Heart right ventricle (tissue), 16 donors: ENCODE measurements around the gene ANKRD60. TPM values are rescaled to one million over a fixed set of nuclear protein-coding genes. Genes with fewer than 3 reads are reported as not detected.

ENCODE experiments used
- ATAC-seq, 8 donors: fragments of 200-7000 bp; cut with Tn5 transposase; one replicate each; pipeline ENCODE4 v1.9.1; 2020; ENCODE audit warnings: mild to moderate bottlenecking in 8 of 8, moderate library complexity in 8 of 8, moderate number of reproducible peaks in 1 of 8
- DNase-seq, 2 donors: peaks; one replicate each; pipeline ENCODE4 v3.0.0-alpha.2; 2020
- H3K27ac ChIP-seq, 10 donors: fragments of 200-600 bp; sonication (generic) in 2 of 10; one replicate each; pipeline versions ENCODE4 v1.5.0 to v1.8.0; 2020 to 2022; ENCODE audit warnings: mild to moderate bottlenecking in 3 of 10
- H3K27me3 ChIP-seq, 7 donors: fragments of 200-600 bp; one replicate each; pipeline ENCODE4 v1.8.0; 2021 to 2022; ENCODE audit warnings: mild to moderate bottlenecking in 2 of 7
- H3K36me3 ChIP-seq, 9 donors: fragments of 200-600 bp; sonication (generic) in 1 of 9; one replicate each; pipeline versions ENCODE4 v1.5.0 to v1.8.0; 2020 to 2022; ENCODE audit warnings: mild to moderate bottlenecking in 2 of 9
- H3K4me1 ChIP-seq, 9 donors: fragments of 200-600 bp; sonication (generic) in 1 of 9; one replicate each; pipeline versions ENCODE4 v1.5.0 to v1.8.0; 2020 to 2022; ENCODE audit warnings: mild to moderate bottlenecking in 4 of 9
- H3K4me3 ChIP-seq, 10 donors: fragments of 200-600 bp; sonication (generic) in 2 of 10; one replicate each; pipeline versions ENCODE4 v1.5.0 to v1.8.0; 2020 to 2022; ENCODE audit warnings: mild to moderate bottlenecking in 7 of 10, moderate library complexity in 2 of 10
- H3K9me3 ChIP-seq, 11 donors: fragments of 200-600 bp in 10 of 11; sonication (generic) in 2 of 11; one replicate each; pipeline versions ENCODE4 v1.5.0 to v1.8.0; 2013 to 2022; ENCODE audit warnings: mild to moderate bottlenecking in 2 of 11, control low read depth in 1 of 11, moderate library complexity in 1 of 11
- CTCF ChIP-seq, 9 donors: fragments of 200-600 bp; sonication (generic) in 2 of 9; IDR thresholded peaks; one replicate each; pipeline versions ENCODE4 v1.5.0 to v1.8.0; 2021 to 2022; ENCODE audit warnings: antibody characterized with exemption in 9 of 9, mild to moderate bottlenecking in 5 of 9, moderate library complexity in 1 of 9
- WGBS, 2 donors: extraction: QIAGEN DNeasy Blood & Tissue Kit; methylation state at CpG; one replicate each; pipeline ENCODE4 v1.1.7; 2013; ENCODE audit warnings: inconsistent platforms in 1 of 2; 5-methylcytosine and 5-hydroxymethylcytosine counted together
- intact Hi-C, 10 donors: fragments of 100-400 bp; cut with DNase I; formaldehyde crosslinking; loops; one replicate each; pipeline versions ENCODE4 v1.11.1 to v1.14.2; 2022
- polyA plus RNA-seq, 2 donors: library from polyadenylated mRNA; stranded (reverse); fragments of 200-250 nt; gene quantifications; one replicate each; pipeline ENCODE4 v1.2.3, GENCODE V29; 2013
- total RNA-seq, 10 donors: library from RNA; stranded (reverse); fragmentation: NEBNext Ultra II Directional in 3 of 10; extraction: Animal tissue kit (Norgen Biotek cat#: 25700) in 3 of 10; gene quantifications; one replicate each; pipeline versions ENCODE4 v1.2.1 to v1.2.4, GENCODE V29; 2021 to 2023
- donor health status: Arrhythmogenic right ventricular cardiomyopathy.
- donor health status: ischemic (EF 13 %, LVEDD 7.1; RV severe dilation, severe dysfunction).
- donor health status: healthy with polysubstance abuse.
- donor health status: DM: no; HTN: yes; CAD: no.
- donor health status: DM: no; HTN: no; CAD: no.
- donor health status: ischemic (EF 25% LVEDD 6.9; RV normal size, moderate dysfunction).
- donor health status: ischemic (EF 25% LVEDD 5.7; RV mildly dilated, moderate dysfunction).
- donor health status: healthy.
- donor health status: DM: yes; HTN: yes; CAD: no.
- donor health status: Ischemic cardiomyopathy.
- donor health status: ischemic (EF 35%, LVEDD 5.7; RV mildly dilated, moderate dysfunction).
- donor health status: nonischemic (EF 11% LVEDD 7.7; RV severe dilation, severe dysfunction).
- donor health status: DM: yes; HTN: yes; CAD: no.
- donor health status: PGD.
- donor health status: ischemic (EF 29% LVEDD 5.4; RV normal size, mild dysfunction).
- donor health status: nonischemic (EF 23%, LVEDD 6.1; RV moderate dilation, normal function).

ANKRD60 gene
- total and polyA plus RNA-seq, 12 donors, result not detected

DNA sequence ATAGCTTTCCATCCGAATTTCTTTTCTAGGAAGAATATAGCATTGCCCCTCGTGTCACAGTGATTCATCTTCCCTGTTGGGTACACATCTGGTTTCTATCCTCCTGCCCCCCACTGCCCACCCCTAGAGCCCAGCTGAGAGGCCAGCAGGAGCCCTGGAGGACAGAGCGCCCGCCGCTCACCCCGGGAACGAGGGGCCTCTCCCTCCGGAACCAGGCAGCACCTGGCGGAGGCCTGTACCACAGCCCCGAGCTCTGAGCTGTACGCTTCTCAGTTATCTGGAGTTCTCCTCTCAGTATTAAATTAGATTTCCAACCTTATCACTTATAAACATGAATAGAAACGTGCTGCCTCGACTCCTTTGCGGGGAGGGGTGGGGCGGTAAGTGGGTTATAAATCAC, 6.0 kb downstream of the ANKRD60 start:
- Histone ChIP-seq H3K27me3 (peaks cover 2 to 77% (median 74%) of the 10 kb centered on the region in 7 donors), H3K27ac (no peak overlapping the region), H3K4me3 (no peak overlapping the region), H3K36me3 (no peaks in the 10 kb centered on the region), H3K4me1 (peaks cover 0 to 5% (median 0%) of the 10 kb centered on the region in 9 donors), H3K9me3 (peaks cover 0 to 16% (median 3%) of the 10 kb centered on the region in 11 donors)
- 72 to 78% methylated on average over 15 of the region's 15 CpGs for WGBS, 2 donors
- intact Hi-C loops, result no loop called here
- DNase-seq (no peak), ATAC-seq (no peak)
- no peak for TF ChIP-seq CTCF (IDR thresholded peaks at IDR 0.05)

DNA sequence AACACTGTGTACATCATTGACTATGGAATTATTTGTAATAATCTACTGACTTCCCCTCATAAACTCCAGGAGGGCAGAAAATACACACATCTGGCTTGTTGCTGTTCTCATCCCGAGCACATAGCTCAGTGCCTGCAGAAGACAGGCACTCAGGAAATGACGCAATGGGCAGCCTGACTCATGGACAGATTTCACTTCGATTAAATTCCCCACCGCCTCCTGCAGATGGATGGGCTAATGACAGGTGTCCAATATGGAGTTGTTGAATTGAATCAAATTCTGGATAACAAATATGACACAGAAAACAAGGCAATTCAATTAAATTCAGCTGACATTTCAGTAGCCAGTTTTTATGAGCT, 9.1 kb downstream of the ANKRD60 start:
- WGBS, 2 donors, result 70 to 88% methylated on average over 4 of the region's 4 CpGs
- H3K9me3 ChIP-seq, result peaks cover 0 to 16% (median 3%) of the 10 kb centered on the region in 11 donors
- no peak for TF ChIP-seq CTCF (IDR thresholded peaks at IDR 0.05)
- no peaks in the 10 kb centered on the region for H3K4me1 ChIP-seq
- H3K27me3 ChIP-seq, result peaks cover 0 to 59% (median 53%) of the 10 kb centered on the region in 7 donors
- no peak overlapping the region for H3K27ac ChIP-seq
- H3K4me3 ChIP-seq, result no peak overlapping the region
- no peaks in the 10 kb centered on the region for H3K36me3 ChIP-seq
- ATAC-seq (no peak), DNase-seq (no peak)
- intact Hi-C loops, result loop anchor here in 2 of 10 donors (10.0 kb wide), 1 partner anchor 835 kb away; no protein-coding TSS in a partner anchor

GRCh38 chr20:58218665-58219341, 9.7 kb downstream of the ANKRD60 start:
- 56 to 59% methylated on average over 6 of the region's 6 CpGs for WGBS, 2 donors

DNA sequence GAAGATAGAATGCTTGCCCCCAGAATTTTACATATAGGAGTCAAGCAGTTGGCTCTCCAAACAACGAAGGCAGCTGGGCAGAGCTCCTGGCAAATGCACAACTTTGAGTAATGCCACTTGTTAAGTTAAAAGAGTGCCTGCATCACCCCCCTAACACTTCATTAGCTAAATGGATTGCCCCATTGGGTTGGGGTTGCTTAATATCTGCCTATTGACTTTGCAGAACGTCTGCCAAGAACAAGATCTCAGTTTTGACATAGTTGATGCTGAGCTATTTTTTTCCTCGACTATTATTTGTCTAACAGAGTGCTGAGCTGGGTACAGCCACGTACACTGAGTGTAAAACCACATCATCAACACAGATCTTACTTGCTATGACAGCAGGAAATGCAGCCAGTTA, 12.1 kb downstream of the ANKRD60 start:
- 54 to 59% methylated on average over 4 of the region's 4 CpGs for WGBS, 2 donors
- H3K4me1 ChIP-seq, result no peaks in the 10 kb centered on the region
- H3K4me3 ChIP-seq, result no peak overlapping the region
- intact Hi-C loops, result loop anchor here in 2 of 10 donors (10.0 kb wide), 1 partner anchor 832 kb away; no protein-coding TSS in a partner anchor
- no peaks in the 10 kb centered on the region for H3K36me3 ChIP-seq
- peaks cover 0 to 50% (median 36%) of the 10 kb centered on the region in 7 donors for H3K27me3 ChIP-seq
- no peak for TF ChIP-seq CTCF (IDR thresholded peaks at IDR 0.05)
- H3K27ac ChIP-seq, result no peak overlapping the region
- DNase-seq (no peak), ATAC-seq (no peak)
- peaks cover 0 to 16% (median 3%) of the 10 kb centered on the region in 11 donors for H3K9me3 ChIP-seq

More at GRCh38 chr20:58218665-58219341, 9.7 kb downstream of the ANKRD60 start:
- Histone ChIP-seq H3K4me3 (no peak overlapping the region), H3K27ac (no peak overlapping the region), H3K36me3 (no peaks in the 10 kb centered on the region), H3K9me3 (peaks cover 0 to 16% (median 3%) of the 10 kb centered on the region in 11 donors), H3K4me1 (no peaks in the 10 kb centered on the region), H3K27me3 (peaks cover 0 to 58% (median 51%) of the 10 kb centered on the region in 7 donors)
- ATAC-seq, result no peak
- intact Hi-C loops, result loop anchor here in 2 of 10 donors (10.0 kb wide), 1 partner anchor 834 kb away; no protein-coding TSS in a partner anchor
- no peak for DNase-seq
- TF ChIP-seq CTCF (IDR thresholded peaks at IDR 0.05), result no peak
